CD14-positive monocyte (primary cell): Measurements from ENCODE around the gene RELB. TPM values are rescaled to one million over a fixed set of nuclear protein-coding genes. Genes with fewer than 3 reads are reported as not detected.

Source experiments
- DNase-seq, 3 donors: peaks; one replicate each; pipeline ENCODE4 v3.0.0-alpha.2; 2011 to 2022
- H2AFZ ChIP-seq: 2 replicates; pipeline ENCODE4 v1.6.0; 2012; ENCODE audit warnings: mild to moderate bottlenecking, low read depth, low read length, inconsistent platforms; ENCODE audit not compliant: insufficient read depth, poor library complexity, severe bottlenecking
- H3K27ac ChIP-seq, 2 donors: 1 replicate in 1 of 2; 2 replicates in 1 of 2; pipeline ENCODE4 v1.5.1; 2012 to 2013; ENCODE audit warnings: low read length in 2 of 2, control low read depth in 1 of 2, inconsistent platforms in 1 of 2, low read depth in 1 of 2, mild to moderate bottlenecking in 1 of 2
- H3K27me3 ChIP-seq, 2 donors: one replicate each; pipeline versions ENCODE4 v1.6.0 to v1.6.1; 2011 to 2013; ENCODE audit warnings: low read length in 2 of 2; ENCODE audit not compliant: control insufficient read depth in 2 of 2, insufficient read depth in 2 of 2
- H3K36me3 ChIP-seq, 2 donors: replicated peaks in 1 of 2; 1 replicate in 1 of 2; 2 replicates in 1 of 2; pipeline versions ENCODE4 v1.5.1 to v1.6.1; 2012 to 2013; ENCODE audit warnings: low read length in 2 of 2, control low read depth in 1 of 2, inconsistent platforms in 1 of 2, mild to moderate bottlenecking in 1 of 2; ENCODE audit not compliant: insufficient read depth in 2 of 2, control insufficient read depth in 1 of 2
- H3K4me1 ChIP-seq, 2 donors: 1 replicate in 1 of 2; 2 replicates in 1 of 2; pipeline versions ENCODE4 v1.5.1 to v1.6.1; 2012 to 2013; ENCODE audit warnings: low read length in 2 of 2, control low read depth in 1 of 2, inconsistent platforms in 1 of 2, mild to moderate bottlenecking in 1 of 2, moderate library complexity in 1 of 2; ENCODE audit not compliant: insufficient read depth in 2 of 2, control insufficient read depth in 1 of 2
- H3K4me2 ChIP-seq: replicated peaks from 2 replicates; pipeline ENCODE3; 2012; ENCODE audit warnings: low read length, moderate library complexity, mild to moderate bottlenecking; ENCODE audit not compliant: poor library complexity, severe bottlenecking; ENCODE audit errors: extremely low read depth
- H3K4me3 ChIP-seq, 3 experiments: fragments of 200-600 bp in 1 of 3; sonication (generic) in 1 of 3; replicated peaks in 1 of 3; 1 replicate in 2 of 3; 2 replicates in 1 of 3; pipeline ENCODE4 v1.5.1; 2011 to 2013; ENCODE audit warnings: low read length in 3 of 3, mild to moderate bottlenecking in 3 of 3, control low read depth in 2 of 3, low read depth in 2 of 3, inconsistent platforms in 1 of 3, moderate library complexity in 1 of 3
- H3K79me2 ChIP-seq: 2 replicates; pipeline ENCODE4 v1.6.0; 2012; ENCODE audit warnings: mild to moderate bottlenecking, control low read depth, inconsistent platforms, low read length, moderate library complexity; ENCODE audit not compliant: insufficient read depth
- H3K9ac ChIP-seq: 2 replicates; pipeline ENCODE4 v1.6.0; 2017; ENCODE audit warnings: low read length, mild to moderate bottlenecking; ENCODE audit not compliant: insufficient read depth, poor library complexity, severe bottlenecking
- H3K9me3 ChIP-seq, 2 donors: replicated peaks in 1 of 2; 1 replicate in 1 of 2; 2 replicates in 1 of 2; pipeline versions ENCODE4 v1.5.1 to v1.6.1; 2012 to 2013; ENCODE audit warnings: low read length in 2 of 2, control low read depth in 1 of 2; ENCODE audit not compliant: control insufficient read depth in 1 of 2, insufficient read depth in 1 of 2
- H4K20me1 ChIP-seq: 2 replicates; pipeline ENCODE4 v1.6.0; 2012; ENCODE audit warnings: mild to moderate bottlenecking, low read length, control low read depth, moderate library complexity; ENCODE audit not compliant: insufficient read depth
- H3K27ac Mint-ChIP-seq, 7 donors: one replicate each; pipeline ENCODE4 v1.8.0; 2020; ENCODE audit warnings: mild to moderate bottlenecking in 7 of 7, mixed read lengths in 7 of 7, moderate library complexity in 6 of 7, inconsistent platforms in 2 of 7
- H3K27me3 Mint-ChIP-seq, 3 donors: one replicate each; pipeline ENCODE4 v1.8.0; 2021 to 2022; ENCODE audit warnings: low read depth in 3 of 3, mild to moderate bottlenecking in 3 of 3, mixed read lengths in 3 of 3, moderate library complexity in 3 of 3, inconsistent platforms in 1 of 3
- H3K36me3 Mint-ChIP-seq, 2 donors: one replicate each; pipeline ENCODE4 v1.8.0; 2020; ENCODE audit warnings: mixed read lengths in 2 of 2, inconsistent platforms in 1 of 2, mild to moderate bottlenecking in 1 of 2
- H3K4me1 Mint-ChIP-seq: one replicate; pipeline ENCODE4 v1.8.0; 2020; ENCODE audit warnings: mild to moderate bottlenecking, mixed read lengths
- H3K4me3 Mint-ChIP-seq, 2 donors: one replicate each; pipeline ENCODE4 v1.8.0; 2020; ENCODE audit warnings: mild to moderate bottlenecking in 2 of 2, mixed read lengths in 2 of 2, moderate library complexity in 1 of 2
- H3K9me3 Mint-ChIP-seq, 7 donors: one replicate each; pipeline ENCODE4 v1.8.0; 2020 to 2022; ENCODE audit warnings: mixed read lengths in 7 of 7, mild to moderate bottlenecking in 6 of 7, moderate library complexity in 6 of 7, inconsistent platforms in 2 of 7
- CTCF ChIP-seq: fragments of 200-600 bp; IDR thresholded peaks from one replicate; pipeline ENCODE4 v1.8.0; 2022; ENCODE audit warnings: antibody characterized with exemption, mild to moderate bottlenecking
- WGBS: methylation state at CpG from one replicate; pipeline ENCODE4 v1.1.5; 2013; ENCODE audit warnings: missing lambda C conversion rate; ENCODE audit not compliant: insufficient coverage; 5-methylcytosine and 5-hydroxymethylcytosine counted together
- intact Hi-C, 2 donors: fragments of 100-400 bp; cut with micrococcal nuclease; formaldehyde crosslinking; loops; one replicate each; pipeline versions ENCODE4 v1.15.0 to v1.15.1; 2023
- polyA plus RNA-seq, 3 donors: library from polyadenylated mRNA; depleted of rRNA in 1 of 3; unstranded in 2 of 3; stranded (reverse) in 1 of 3; fragments of 300-500 nt in 2 of 3; fragments of >200 nt in 1 of 3; fragmentation: Illumina TruSeq in 2 of 3; gene quantifications; 1 replicate in 2 of 3; 2 replicates in 1 of 3; pipeline ENCODE4 v1.2.3, GENCODE V29; 2012 to 2021

The RELB gene
- polyA plus RNA-seq, 3 donors: 32.3 to 35.0 (median 34.4) TPM

- H3K27ac Mint-ChIP-seq: peak within 1 kb of the TSS; percentile 97 to 100 (median 98)
- Histone ChIP-seq H3K27ac (peak within 1 kb of the TSS; percentile 95 to 98), H2AFZ (peak within 1 kb of the TSS; percentile 41), H3K4me3 (peak within 1 kb of the TSS; percentile 53 to 94 (median 82)), H4K20me1 (peaks cover 44% of the 10 kb centered on the region), H3K36me3 (peaks cover 47 to 68% of the 10 kb centered on the region in 2 donors), H3K9me3 (peaks cover 0 to 4% of the 10 kb centered on the region in 2 donors), H3K4me2 (peak within 1 kb of the TSS; percentile 99), H3K27me3 (no peaks in the 10 kb centered on the region), H3K4me1 (peaks cover 30 to 35% of the 10 kb centered on the region in 2 donors), H3K9ac (peak within 1 kb of the TSS; percentile 99), H3K79me2 (peaks cover 52% of the 10 kb centered on the region)
- H3K4me3 Mint-ChIP-seq: peak within 1 kb of the TSS; percentile 98 to 99
- peaks cover 46 to 78% of the 10 kb centered on the region in 2 donors for H3K36me3 Mint-ChIP-seq
- peaks cover 0 to 2% (median 0%) of the 10 kb centered on the region in 3 donors for H3K27me3 Mint-ChIP-seq
- H3K9me3 Mint-ChIP-seq: peaks cover 1 to 6% (median 6%) of the 10 kb centered on the region in 7 donors
- no peak for TF ChIP-seq CTCF
- peak; percentile 84 to 89 (median 84) for DNase-seq
- intact Hi-C loops: loop anchor here in 1 of 2 donors (2.0 kb wide), 1 partner anchor 36 kb away; no protein-coding TSS in a partner anchor
- H3K4me1 Mint-ChIP-seq: peaks cover 35% of the 10 kb centered on the region
- WGBS: 3% methylated on average over 59 of the region's 62 CpGs
Observed at GRCh38 chr19:45038931-45039893, 37.9 kb downstream of the RELB start, which contains the start of gene CLASRP. CLASRP (plus strand) TSS chr19:45039045; CDS start chr19:45040213, 1,168 bp downstream.

- DNase-seq: peak; percentile 76 to 77 (median 76)
- H3K4me2 ChIP-seq: peak overlapping the region; percentile 99
- Mint-ChIP-seq H3K36me3 (peaks cover 46 to 78% of the 10 kb centered on the region in 2 donors), H3K4me3 (peak overlapping the region; percentile 98 to 99), H3K27ac (peak overlapping the region; percentile 97 to 100 (median 98)), H3K9me3 (peaks cover 1 to 6% (median 5%) of the 10 kb centered on the region in 7 donors), H3K4me1 (peaks cover 40% of the 10 kb centered on the region), H3K27me3 (peaks cover 0 to 2% (median 0%) of the 10 kb centered on the region in 3 donors)
- H2AFZ ChIP-seq: no peak overlapping the region
- H3K27me3 ChIP-seq: no peaks in the 10 kb centered on the region
- intact Hi-C loops: loop anchor here in 1 of 2 donors (5.0 kb wide), 1 partner anchor 38 kb away; the partner anchor contains the start of gene RELB
- H3K4me1 ChIP-seq: peaks cover 30 to 35% of the 10 kb centered on the region in 2 donors
- peak overlapping the region; percentile 53 to 94 (median 82) for H3K4me3 ChIP-seq
- no peak for TF ChIP-seq CTCF
- H3K27ac ChIP-seq: peak overlapping the region; percentile 95 to 98
- H3K36me3 ChIP-seq: peaks cover 48 to 68% of the 10 kb centered on the region in 2 donors
- peaks cover 0 to 4% of the 10 kb centered on the region in 2 donors for H3K9me3 ChIP-seq
- peaks cover 62% of the 10 kb centered on the region for H3K79me2 ChIP-seq
- peaks cover 53% of the 10 kb centered on the region for H4K20me1 ChIP-seq
- 27% methylated on average over 9 of the region's 19 CpGs for WGBS
- H3K9ac ChIP-seq: peak overlapping the region; percentile 99
Observed at GRCh38 chr19:45040059-45040771, 39.0 kb downstream of the RELB start.
